ENCODE results near the gene RAPH1. TPM values are rescaled to one million over a fixed set of nuclear protein-coding genes. Genes with fewer than 3 reads are reported as not detected.
"Not testable (repeated sequence)": the region's sequence is repeated elsewhere in the genome, so short reads cannot be mapped to it uniquely, and the experiment has no call there.

Gene RAPH1
- polyA plus RNA-seq, 1 donor from 2014 or later: 13.9 TPM

- TF ChIP-seq MXI1 (conservative IDR thresholded peaks at IDR 0.05; ENCODE audit: poor library complexity, severe bottlenecking) (no peak), EP300 (conservative IDR thresholded peaks at IDR 0.05; ENCODE audit: poor library complexity, severe bottlenecking) (no peak), SMC3 (conservative IDR thresholded peaks at IDR 0.05; ENCODE audit: poor library complexity) (no peak), POLR2AphosphoS5 (IDR thresholded peaks at IDR 0.05) (no peak), TAF1 (IDR thresholded peaks at IDR 0.05; ENCODE audit: low read depth) (no peak)
- TF ChIP-seq, protein P1, sequence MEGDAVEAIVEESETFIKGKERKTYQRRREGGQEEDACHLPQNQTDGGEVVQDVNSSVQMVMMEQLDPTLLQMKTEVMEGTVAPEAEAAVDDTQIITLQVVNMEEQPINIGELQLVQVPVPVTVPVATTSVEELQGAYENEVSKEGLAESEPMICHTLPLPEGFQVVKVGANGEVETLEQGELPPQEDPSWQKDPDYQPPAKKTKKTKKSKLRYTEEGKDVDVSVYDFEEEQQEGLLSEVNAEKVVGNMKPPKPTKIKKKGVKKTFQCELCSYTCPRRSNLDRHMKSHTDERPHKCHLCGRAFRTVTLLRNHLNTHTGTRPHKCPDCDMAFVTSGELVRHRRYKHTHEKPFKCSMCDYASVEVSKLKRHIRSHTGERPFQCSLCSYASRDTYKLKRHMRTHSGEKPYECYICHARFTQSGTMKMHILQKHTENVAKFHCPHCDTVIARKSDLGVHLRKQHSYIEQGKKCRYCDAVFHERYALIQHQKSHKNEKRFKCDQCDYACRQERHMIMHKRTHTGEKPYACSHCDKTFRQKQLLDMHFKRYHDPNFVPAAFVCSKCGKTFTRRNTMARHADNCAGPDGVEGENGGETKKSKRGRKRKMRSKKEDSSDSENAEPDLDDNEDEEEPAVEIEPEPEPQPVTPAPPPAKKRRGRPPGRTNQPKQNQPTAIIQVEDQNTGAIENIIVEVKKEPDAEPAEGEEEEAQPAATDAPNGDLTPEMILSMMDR (IDR thresholded peaks at IDR 0.05; ENCODE audit: poor library complexity, severe bottlenecking): no peak
- H3K9ac ChIP-seq (ENCODE audit: low read length): no peak overlapping the region
- no peaks in the 10 kb centered on the region for H4K20me1 ChIP-seq (ENCODE audit: insufficient read depth)
These were observed 9.3 kb upstream of the RAPH1 start for GRCh38 chr2:203544402-203544801.

DNA sequence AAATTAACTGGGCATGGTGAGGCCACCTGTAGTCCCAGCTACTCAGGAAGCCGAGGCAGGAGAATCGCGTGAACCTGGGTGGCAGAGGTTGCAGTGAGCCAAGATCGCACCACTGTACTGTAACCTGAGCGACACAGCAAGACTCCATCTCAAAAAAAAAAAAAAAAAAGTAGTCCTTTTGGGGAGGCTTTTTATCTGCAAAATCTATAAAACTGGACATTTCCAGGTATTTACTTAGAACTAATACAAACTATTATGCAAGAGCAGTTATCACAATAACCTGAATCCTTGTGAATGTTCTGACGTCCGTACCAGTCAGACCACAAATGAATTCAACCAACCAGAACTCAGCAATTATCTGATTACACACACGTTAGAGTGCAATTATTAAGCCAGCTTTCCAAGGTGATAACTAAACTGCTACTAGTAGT lies 8.8 kb upstream of the RAPH1 start:
- no peaks in the 10 kb centered on the region for H3K36me3 ChIP-seq (ENCODE audit: insufficient read depth, low read length)
- no peaks in the 10 kb centered on the region for H4K20me1 ChIP-seq (ENCODE audit: insufficient read depth)
- no peak overlapping the region for H2AFZ ChIP-seq (ENCODE audit: low read depth, low read length)
- H3K9ac ChIP-seq (ENCODE audit: low read length): no peak overlapping the region
- no peak overlapping the region for H3K27ac ChIP-seq (ENCODE audit: low read length)
- H3K9me3 ChIP-seq (ENCODE audit: low read length): no peaks in the 10 kb centered on the region
- TF ChIP-seq, protein P1 (IDR thresholded peaks at IDR 0.05; ENCODE audit: poor library complexity, severe bottlenecking): no peak
- no peak for TF ChIP-seq EZH2 (IDR thresholded peaks at IDR 0.05; ENCODE audit: borderline replicate concordance, insufficient read depth, low read length, poor library complexity, severe bottlenecking)
- no peak for TF ChIP-seq TAF1 (IDR thresholded peaks at IDR 0.05; ENCODE audit: low read depth)
- TF ChIP-seq SMC3 (conservative IDR thresholded peaks at IDR 0.05; ENCODE audit: poor library complexity): no peak
- TF ChIP-seq MXI1 (conservative IDR thresholded peaks at IDR 0.05; ENCODE audit: poor library complexity, severe bottlenecking): no peak
- TF ChIP-seq, protein P2, sequence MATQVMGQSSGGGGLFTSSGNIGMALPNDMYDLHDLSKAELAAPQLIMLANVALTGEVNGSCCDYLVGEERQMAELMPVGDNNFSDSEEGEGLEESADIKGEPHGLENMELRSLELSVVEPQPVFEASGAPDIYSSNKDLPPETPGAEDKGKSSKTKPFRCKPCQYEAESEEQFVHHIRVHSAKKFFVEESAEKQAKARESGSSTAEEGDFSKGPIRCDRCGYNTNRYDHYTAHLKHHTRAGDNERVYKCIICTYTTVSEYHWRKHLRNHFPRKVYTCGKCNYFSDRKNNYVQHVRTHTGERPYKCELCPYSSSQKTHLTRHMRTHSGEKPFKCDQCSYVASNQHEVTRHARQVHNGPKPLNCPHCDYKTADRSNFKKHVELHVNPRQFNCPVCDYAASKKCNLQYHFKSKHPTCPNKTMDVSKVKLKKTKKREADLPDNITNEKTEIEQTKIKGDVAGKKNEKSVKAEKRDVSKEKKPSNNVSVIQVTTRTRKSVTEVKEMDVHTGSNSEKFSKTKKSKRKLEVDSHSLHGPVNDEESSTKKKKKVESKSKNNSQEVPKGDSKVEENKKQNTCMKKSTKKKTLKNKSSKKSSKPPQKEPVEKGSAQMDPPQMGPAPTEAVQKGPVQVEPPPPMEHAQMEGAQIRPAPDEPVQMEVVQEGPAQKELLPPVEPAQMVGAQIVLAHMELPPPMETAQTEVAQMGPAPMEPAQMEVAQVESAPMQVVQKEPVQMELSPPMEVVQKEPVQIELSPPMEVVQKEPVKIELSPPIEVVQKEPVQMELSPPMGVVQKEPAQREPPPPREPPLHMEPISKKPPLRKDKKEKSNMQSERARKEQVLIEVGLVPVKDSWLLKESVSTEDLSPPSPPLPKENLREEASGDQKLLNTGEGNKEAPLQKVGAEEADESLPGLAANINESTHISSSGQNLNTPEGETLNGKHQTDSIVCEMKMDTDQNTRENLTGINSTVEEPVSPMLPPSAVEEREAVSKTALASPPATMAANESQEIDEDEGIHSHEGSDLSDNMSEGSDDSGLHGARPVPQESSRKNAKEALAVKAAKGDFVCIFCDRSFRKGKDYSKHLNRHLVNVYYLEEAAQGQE (IDR thresholded peaks at IDR 0.05; ENCODE audit: borderline replicate concordance): no peak
- no peaks in the 10 kb centered on the region for H3K27me3 ChIP-seq (ENCODE audit: insufficient read depth, low read depth, low read length)
- no peak overlapping the region for H3K4me3 ChIP-seq (ENCODE audit: low read length)
- no peak overlapping the region for H3K4me2 ChIP-seq (ENCODE audit: low read length)
- H3F3A ChIP-seq (ENCODE audit: insufficient read depth, low read length, poor library complexity, severe bottlenecking): no peaks in the 10 kb centered on the region
- no peaks in the 10 kb centered on the region for H3K9me2 ChIP-seq (ENCODE audit: insufficient read depth, low read length)
- H3K79me2 ChIP-seq (replicated peaks; ENCODE audit: insufficient read depth, low read length): no peaks in the 10 kb centered on the region

More at GRCh38 chr2:203544402-203544801, 9.3 kb upstream of the RAPH1 start:
- H3K4me2 ChIP-seq (ENCODE audit: low read length): no peak overlapping the region
- no peaks in the 10 kb centered on the region for H3K9me3 ChIP-seq (ENCODE audit: low read length)
- no peaks in the 10 kb centered on the region for H3K9me2 ChIP-seq (ENCODE audit: insufficient read depth, low read length)
- H3K36me3 ChIP-seq (ENCODE audit: insufficient read depth, low read length): no peaks in the 10 kb centered on the region
- H3K4me3 ChIP-seq (ENCODE audit: low read length): no peak overlapping the region
- H3K27ac ChIP-seq (ENCODE audit: low read length): no peak overlapping the region
- H3K79me2 ChIP-seq (replicated peaks; ENCODE audit: insufficient read depth, low read length): no peaks in the 10 kb centered on the region
- no peaks in the 10 kb centered on the region for H3F3A ChIP-seq (ENCODE audit: insufficient read depth, low read length, poor library complexity, severe bottlenecking)
- H3K27me3 ChIP-seq (ENCODE audit: insufficient read depth, low read depth, low read length): no peaks in the 10 kb centered on the region
- H2AFZ ChIP-seq (ENCODE audit: low read depth, low read length): no peak overlapping the region

GRCh38 chr2:203540598-203540997 lies 5.5 kb upstream of the RAPH1 start:
- not testable (repeated sequence) for H2AFZ ChIP-seq (ENCODE audit: low read depth, low read length); H4K20me1 ChIP-seq (ENCODE audit: insufficient read depth); H3K36me3 ChIP-seq (ENCODE audit: insufficient read depth, low read length); H3K27me3 ChIP-seq (ENCODE audit: insufficient read depth, low read depth, low read length); H3K4me3 ChIP-seq (ENCODE audit: low read length); H3K27ac ChIP-seq (ENCODE audit: low read length); H3F3A ChIP-seq (ENCODE audit: insufficient read depth, low read length, poor library complexity, severe bottlenecking); H3K9ac ChIP-seq (ENCODE audit: low read length); H3K4me2 ChIP-seq (ENCODE audit: low read length); H3K79me2 ChIP-seq (replicated peaks; ENCODE audit: insufficient read depth, low read length); H3K9me2 ChIP-seq (ENCODE audit: insufficient read depth, low read length); H3K9me3 ChIP-seq (ENCODE audit: low read length)

GRCh38 chr2:203538237-203538636 lies 3.1 kb upstream of the RAPH1 start:
- not testable (repeated sequence) for H3F3A ChIP-seq (ENCODE audit: insufficient read depth, low read length, poor library complexity, severe bottlenecking); H3K27ac ChIP-seq (ENCODE audit: low read length); H3K4me2 ChIP-seq (ENCODE audit: low read length); H3K9ac ChIP-seq (ENCODE audit: low read length); H3K36me3 ChIP-seq (ENCODE audit: insufficient read depth, low read length); H3K27me3 ChIP-seq (ENCODE audit: insufficient read depth, low read depth, low read length); H3K79me2 ChIP-seq (replicated peaks; ENCODE audit: insufficient read depth, low read length); H3K9me3 ChIP-seq (ENCODE audit: low read length); H3K9me2 ChIP-seq (ENCODE audit: insufficient read depth, low read length); H3K4me3 ChIP-seq (ENCODE audit: low read length); H2AFZ ChIP-seq (ENCODE audit: low read depth, low read length); H4K20me1 ChIP-seq (ENCODE audit: insufficient read depth)
